Type B pancreatic cell (in vitro differentiated cells): ENCODE data around the gene EPB42. TPM values are rescaled to one million over a fixed set of nuclear protein-coding genes. Genes with fewer than 3 reads are reported as not detected.

ENCODE experiments used
- DNase-seq: peaks from one replicate; pipeline ENCODE4 v3.0.0; 2021; ENCODE audit warnings: mixed read lengths; ENCODE audit not compliant: unreplicated experiment; ENCODE audit errors: extremely low spot score
- H3K27ac Mint-ChIP-seq: 2 replicates; pipeline ENCODE4 v1.8.0; 2021; ENCODE audit warnings: mild to moderate bottlenecking, mixed read lengths
- H3K27me3 Mint-ChIP-seq: 2 replicates; pipeline ENCODE4 v1.8.0; 2021; ENCODE audit warnings: mixed read lengths
- H3K36me3 Mint-ChIP-seq: 2 replicates; pipeline ENCODE4 v1.8.0; 2021; ENCODE audit warnings: mixed read lengths
- H3K4me1 Mint-ChIP-seq: one replicate; pipeline ENCODE4 v1.8.0; 2021; ENCODE audit warnings: mixed read lengths; ENCODE audit not compliant: unreplicated experiment
- H3K4me3 Mint-ChIP-seq: 2 replicates; pipeline ENCODE4 v1.8.0; 2021; ENCODE audit warnings: mild to moderate bottlenecking, mixed read lengths
- H3K9me3 Mint-ChIP-seq: 2 replicates; pipeline ENCODE4 v1.8.0; 2021; ENCODE audit warnings: mixed read lengths
- long read RNA-seq: library from polyadenylated mRNA; unstranded; transcript quantifications from one replicate; pipeline ENCODE4 v2.0.0, GENCODE V29; 2020
- total RNA-seq: library from RNA; stranded (reverse); gene quantifications from 2 replicates; pipeline ENCODE4 v1.2.1, GENCODE V29; 2021; ENCODE audit warnings: low replicate concordance
- TF ChIP-seq, protein P1 (sequence below): fragments of 200-600 bp; sonication (generic); conservative IDR thresholded peaks from 2 replicates; pipeline ENCODE4 v1.5.0; 2021; ENCODE audit warnings: antibody characterized with exemption, mild to moderate bottlenecking

Gene EPB42
- not detected in 2 replicates for total RNA-seq
- long read RNA-seq: 0 reads

DNA sequence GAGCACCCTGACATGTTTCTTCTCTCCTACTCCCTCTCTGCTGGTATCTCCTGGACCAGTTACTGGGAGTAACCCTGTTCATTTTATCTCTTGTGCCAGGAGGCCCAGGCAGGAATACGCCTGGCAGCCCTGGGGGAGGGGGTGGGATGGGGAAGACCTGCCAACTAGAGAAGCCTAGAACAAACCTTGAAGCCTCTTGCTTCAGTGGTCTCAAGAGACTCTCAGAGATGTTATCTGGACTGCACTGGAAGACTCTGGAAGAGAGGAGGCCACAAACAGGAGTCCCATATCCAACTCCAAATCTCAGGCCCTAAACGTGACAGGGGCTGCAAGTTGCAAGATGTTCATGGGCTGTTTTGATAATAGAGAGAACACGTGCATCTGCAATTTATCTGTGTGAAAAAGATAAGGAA is at the start of gene EPB42:
Gene EPB42 (minus strand): TSS at position 28 of the 413 bp plus-strand sequence. CDS start 193 bp downstream, outside the sequence.
- no peak for DNase-seq
- TF ChIP-seq, protein P1, sequence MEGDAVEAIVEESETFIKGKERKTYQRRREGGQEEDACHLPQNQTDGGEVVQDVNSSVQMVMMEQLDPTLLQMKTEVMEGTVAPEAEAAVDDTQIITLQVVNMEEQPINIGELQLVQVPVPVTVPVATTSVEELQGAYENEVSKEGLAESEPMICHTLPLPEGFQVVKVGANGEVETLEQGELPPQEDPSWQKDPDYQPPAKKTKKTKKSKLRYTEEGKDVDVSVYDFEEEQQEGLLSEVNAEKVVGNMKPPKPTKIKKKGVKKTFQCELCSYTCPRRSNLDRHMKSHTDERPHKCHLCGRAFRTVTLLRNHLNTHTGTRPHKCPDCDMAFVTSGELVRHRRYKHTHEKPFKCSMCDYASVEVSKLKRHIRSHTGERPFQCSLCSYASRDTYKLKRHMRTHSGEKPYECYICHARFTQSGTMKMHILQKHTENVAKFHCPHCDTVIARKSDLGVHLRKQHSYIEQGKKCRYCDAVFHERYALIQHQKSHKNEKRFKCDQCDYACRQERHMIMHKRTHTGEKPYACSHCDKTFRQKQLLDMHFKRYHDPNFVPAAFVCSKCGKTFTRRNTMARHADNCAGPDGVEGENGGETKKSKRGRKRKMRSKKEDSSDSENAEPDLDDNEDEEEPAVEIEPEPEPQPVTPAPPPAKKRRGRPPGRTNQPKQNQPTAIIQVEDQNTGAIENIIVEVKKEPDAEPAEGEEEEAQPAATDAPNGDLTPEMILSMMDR: no peak
- Mint-ChIP-seq H3K27me3 (peaks cover 14% of the 10 kb centered on the region), H3K36me3 (no peaks in the 10 kb centered on the region), H3K27ac (no peak within 1 kb of the TSS), H3K9me3 (peaks cover 4% of the 10 kb centered on the region), H3K4me1 (peaks cover 5% of the 10 kb centered on the region), H3K4me3 (no peak within 1 kb of the TSS)

DNA sequence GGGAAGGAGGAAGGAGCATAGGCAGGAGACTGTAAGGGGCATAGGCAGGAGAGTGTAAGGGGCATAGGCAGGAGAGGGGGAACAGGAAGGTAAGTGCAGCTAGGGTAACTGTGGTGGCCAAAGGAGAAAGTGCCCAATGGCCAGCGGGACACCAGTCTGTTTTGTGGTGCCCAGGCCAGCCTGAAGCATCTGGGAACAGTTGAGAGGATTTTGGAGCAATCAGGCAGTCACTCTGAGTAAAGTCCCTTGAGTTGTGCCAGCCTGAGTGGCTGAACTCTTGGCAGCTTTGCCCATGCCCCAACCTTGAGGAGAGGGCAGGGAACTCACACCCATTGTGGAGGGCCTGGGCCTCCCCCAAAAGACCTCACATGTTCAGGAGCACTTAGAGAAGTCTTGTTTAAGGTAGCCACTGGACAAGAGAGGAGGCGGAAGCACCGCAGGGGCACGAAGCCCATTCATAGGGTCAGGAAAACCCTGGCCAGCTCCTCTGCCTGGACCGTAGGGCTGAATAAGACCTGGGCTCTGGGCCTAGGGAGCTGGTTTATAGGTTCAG is 49.4 kb upstream of the EPB42 start:
- H3K36me3 Mint-ChIP-seq: no peaks in the 10 kb centered on the region
- no peak overlapping the region for H3K4me3 Mint-ChIP-seq
- no peak for DNase-seq
- no peak overlapping the region for H3K27ac Mint-ChIP-seq
- H3K9me3 Mint-ChIP-seq: no peaks in the 10 kb centered on the region
- H3K27me3 Mint-ChIP-seq: peaks cover 53% of the 10 kb centered on the region
- TF ChIP-seq, protein P1: no peak
- H3K4me1 Mint-ChIP-seq: no peaks in the 10 kb centered on the region

- peak; percentile 60 for DNase-seq
- Mint-ChIP-seq H3K9me3 (no peaks in the 10 kb centered on the region), H3K4me3 (no peak overlapping the region), H3K27me3 (peaks cover 55% of the 10 kb centered on the region), H3K27ac (no peak overlapping the region), H3K36me3 (no peaks in the 10 kb centered on the region), H3K4me1 (no peaks in the 10 kb centered on the region)
- TF ChIP-seq, protein P1: peak; percentile 41
Measured at GRCh38 chr15:43268111-43269105, 47.6 kb upstream of the EPB42 start.

- no peaks in the 10 kb centered on the region for H3K4me1 Mint-ChIP-seq
- H3K4me3 Mint-ChIP-seq: no peak overlapping the region
- no peaks in the 10 kb centered on the region for H3K9me3 Mint-ChIP-seq
- TF ChIP-seq, protein P1: no peak
- H3K27ac Mint-ChIP-seq: no peak overlapping the region
- no peak for DNase-seq
- no peaks in the 10 kb centered on the region for H3K36me3 Mint-ChIP-seq
- peaks cover 59% of the 10 kb centered on the region for H3K27me3 Mint-ChIP-seq
Measured at GRCh38 chr15:43267439-43267838, 46.6 kb upstream of the EPB42 start.

DNA sequence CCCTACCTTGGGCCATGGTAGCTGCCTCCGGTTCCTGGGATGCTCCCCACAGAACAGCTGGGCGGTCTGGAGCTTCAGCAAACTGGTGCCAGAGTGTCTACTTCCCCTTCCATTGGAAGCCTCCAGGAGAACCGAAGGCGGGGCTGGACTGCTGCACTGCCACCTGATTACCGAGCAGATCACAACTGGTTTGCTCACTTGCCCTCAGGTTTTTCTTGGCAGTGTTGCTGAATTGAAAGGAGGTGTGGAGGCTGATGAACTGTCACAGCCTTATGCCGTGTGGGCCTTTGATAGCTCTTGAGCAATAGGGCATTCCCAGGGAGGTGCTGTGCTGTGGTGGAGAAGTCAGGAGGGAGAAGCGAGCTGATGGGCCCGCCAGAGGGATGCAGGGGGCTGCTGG is 46.0 kb upstream of the EPB42 start, which contains the start of gene TGM5:
Gene TGM5 (minus strand): TSS at position 95 of the 400 bp plus-strand sequence. CDS start 79 bp downstream, at position 16.
- peak within 1 kb of the TSS; percentile 83 for H3K27ac Mint-ChIP-seq
- H3K36me3 Mint-ChIP-seq: no peaks in the 10 kb centered on the region
- H3K4me3 Mint-ChIP-seq: peak within 1 kb of the TSS; percentile 13
- H3K9me3 Mint-ChIP-seq: no peaks in the 10 kb centered on the region
- peak; percentile 60 for DNase-seq
- peaks cover 62% of the 10 kb centered on the region for H3K27me3 Mint-ChIP-seq
- no peaks in the 10 kb centered on the region for H3K4me1 Mint-ChIP-seq
- TF ChIP-seq, protein P1: no peak
